Endothelial cell of umbilical vein (primary cell): ENCODE measurements around the gene BIRC6. TPM values are rescaled to one million over a fixed set of nuclear protein-coding genes. Genes with fewer than 3 reads are reported as not detected.
"Not testable (repeated sequence)": the region's sequence is repeated elsewhere in the genome, so short reads cannot be mapped to it uniquely, and the experiment has no call there.

ENCODE experiments used
- BruUV-seq: library from RNA; stranded (reverse); fragments of 400-500 nt; replicated peaks from 2 replicates; lab custom pipeline; 2021; lab: Mats Ljungman, UMichigan
- CTCF ChIA-PET: fragments of 300-600, 350-600 bp; sonication (Branson Sonifier 250); formaldehyde crosslinking; loops from one replicate; lab custom pipeline; 2021; ENCODE audit warnings: antibody characterized with exemption, inconsistent platforms; lab: Charles Lee
- POLR2A ChIA-PET: fragments of 300-600, 350-600 bp; sonication (Branson Sonifier 250); formaldehyde crosslinking; loops from one replicate; lab custom pipeline; 2021; ENCODE audit warnings: antibody characterized with exemption, inconsistent platforms; lab: Charles Lee
- DNase-seq: peaks from one replicate; pipeline ENCODE4 v3.0.0-alpha.2; 2011; ENCODE audit warnings: low read depth, low spot score
- FAIRE-seq: peaks from 2 replicates; lab custom pipeline; 2011; peaks lifted over from hg19 to GRCh38; lab: Jason Lieb, UNC
- H2AFZ ChIP-seq: 2 replicates; pipeline ENCODE4 v1.6.0; 2012; ENCODE audit warnings: low read depth, low read length, control low read depth, inconsistent platforms
- H3K27ac ChIP-seq: 2 replicates; pipeline ENCODE4 v1.5.1; 2011; ENCODE audit warnings: low read depth, mild to moderate bottlenecking, control low read depth, low read length, moderate library complexity; ENCODE audit not compliant: insufficient read depth
- H3K27me3 ChIP-seq, 2 experiments: 2 replicates each; pipeline versions ENCODE4 v1.6.0 to v1.6.1; 2011; ENCODE audit warnings: low read length in 2 of 2, mixed read lengths in 1 of 2; ENCODE audit not compliant: control insufficient read depth in 2 of 2, insufficient read depth in 2 of 2
- H3K36me3 ChIP-seq, 2 experiments: 2 replicates in 1 of 2; 3 replicates in 1 of 2; pipeline ENCODE4 v1.5.1; 2011; ENCODE audit warnings: low read length in 2 of 2, mild to moderate bottlenecking in 1 of 2, moderate library complexity in 1 of 2; ENCODE audit not compliant: control insufficient read depth in 2 of 2, insufficient read depth in 2 of 2; ENCODE audit errors: extremely low read depth in 1 of 2
- H3K4me1 ChIP-seq: 3 replicates; pipeline ENCODE4 v1.5.1; 2011; ENCODE audit warnings: mild to moderate bottlenecking, low read length; ENCODE audit not compliant: control insufficient read depth, insufficient read depth; ENCODE audit errors: extremely low read depth
- H3K4me2 ChIP-seq: 2 replicates; pipeline ENCODE4 v1.6.1; 2011; ENCODE audit warnings: low read length, control low read depth, mixed read lengths; ENCODE audit not compliant: insufficient read depth
- H3K4me3 ChIP-seq, 3 experiments: fragments of 200-600 bp in 1 of 3; sonication (generic), shearing (Covaris generic) in 1 of 3; replicated peaks in 1 of 3; 2 replicates each; pipeline ENCODE4 v1.5.1; 2011 to 2016; ENCODE audit warnings: control low read depth in 3 of 3, low read length in 3 of 3, mild to moderate bottlenecking in 2 of 3, inconsistent platforms in 1 of 3, low read depth in 1 of 3, moderate library complexity in 1 of 3; ENCODE audit not compliant: insufficient read depth in 1 of 3
- H3K79me2 ChIP-seq: 2 replicates; pipeline ENCODE4 v1.6.0; 2012; ENCODE audit warnings: low read length, inconsistent platforms; ENCODE audit not compliant: control insufficient read depth, insufficient read depth
- H3K9ac ChIP-seq: replicated peaks from 2 replicates; pipeline ENCODE3; 2011; ENCODE audit warnings: low read length, control low read depth; ENCODE audit not compliant: insufficient read depth; ENCODE audit errors: extremely low read depth
- H3K9me1 ChIP-seq: replicated peaks from 3 replicates; pipeline ENCODE4 v1.6.0; 2011; ENCODE audit warnings: mild to moderate bottlenecking, low read length; ENCODE audit not compliant: control insufficient read depth, insufficient read depth; ENCODE audit errors: extremely low read depth
- H3K9me3 ChIP-seq: replicated peaks from 2 replicates; pipeline ENCODE4 v1.5.1; 2012; ENCODE audit warnings: low read length, inconsistent platforms; ENCODE audit not compliant: control insufficient read depth, insufficient read depth
- H4K20me1 ChIP-seq: replicated peaks from 2 replicates; pipeline ENCODE3; 2011; ENCODE audit warnings: mild to moderate bottlenecking, low read length; ENCODE audit not compliant: control insufficient read depth, insufficient read depth; ENCODE audit errors: extremely low read depth
- CTCF ChIP-seq, 2 donors: IDR thresholded peaks; 1 replicate in 1 of 2; 2 replicates in 1 of 2; pipeline ENCODE4 v1.5.1; 2011; ENCODE audit warnings: low read length in 2 of 2, mild to moderate bottlenecking in 2 of 2, moderate library complexity in 2 of 2, control low read depth in 1 of 2, inconsistent platforms in 1 of 2, low read depth in 1 of 2; ENCODE audit not compliant: insufficient read depth in 1 of 2; ENCODE audit errors: extremely low read depth in 1 of 2
- EZH2 ChIP-seq: IDR thresholded peaks from 2 replicates; pipeline ENCODE4 v1.6.1; 2012; ENCODE audit warnings: borderline replicate concordance, low read depth, mild to moderate bottlenecking, moderate library complexity, low read length, inconsistent platforms; ENCODE audit not compliant: severe bottlenecking
- FOS ChIP-seq: IDR thresholded peaks from 2 replicates; pipeline ENCODE4 v1.6.1; 2011; ENCODE audit warnings: mild to moderate bottlenecking, low read length, moderate library complexity, borderline replicate concordance; ENCODE audit not compliant: insufficient read depth
- GATA2 ChIP-seq: IDR thresholded peaks from 2 replicates; pipeline ENCODE4 v1.7.0; 2011; ENCODE audit warnings: low read depth, mild to moderate bottlenecking, moderate library complexity, mixed read lengths, low read length; ENCODE audit not compliant: insufficient read length, insufficient read depth
- JUN ChIP-seq: IDR thresholded peaks from 2 replicates; pipeline ENCODE4 v1.6.1; 2011; ENCODE audit warnings: borderline replicate concordance, low read depth; ENCODE audit not compliant: insufficient read length, insufficient read depth
- MAX ChIP-seq: IDR thresholded peaks from 2 replicates; pipeline ENCODE4 v1.6.1; 2011; ENCODE audit not compliant: insufficient read depth, insufficient read length
- MYC ChIP-seq: IDR thresholded peaks from one replicate; pipeline ENCODE4 v1.6.1; 2011; ENCODE audit warnings: mild to moderate bottlenecking, low read depth, low read length
- POLR2A ChIP-seq: IDR thresholded peaks from 2 replicates; pipeline ENCODE4 v1.6.1; 2012; ENCODE audit warnings: low read depth, mild to moderate bottlenecking, control low read depth, low read length
- POLR2AphosphoS5 ChIP-seq: IDR thresholded peaks from 2 replicates; pipeline ENCODE4 v1.6.1; 2012; ENCODE audit warnings: low read depth, mild to moderate bottlenecking, control low read depth, low read length, moderate library complexity; ENCODE audit not compliant: insufficient read depth
- dilution Hi-C: fragments of 300-500 bp; cut with MboI; formaldehyde crosslinking; loops from one replicate; pipeline ENCODE4 v1.15.0; 2019; ENCODE audit warnings: low sequenced_read_pairs; ENCODE audit not compliant: extremely low pct_ligation_motif_present
- intact Hi-C: fragments of 100-400 bp; cut with micrococcal nuclease; formaldehyde crosslinking; loops from one replicate; pipeline ENCODE4 v1.10.0; 2022
- polyA plus RNA-seq, 4 experiments: library from polyadenylated mRNA; depleted of rRNA in 3 of 4; stranded (reverse) in 3 of 4; unstranded in 1 of 4; fragments of >200 nt; gene quantifications; 2 replicates each; pipeline versions ENCODE4 v1.2.1 to v1.2.3, GENCODE V29; 2011 to 2012; ENCODE audit warnings: missing spikeins in 1 of 4
- total RNA-seq: library from RNA; stranded (reverse); gene quantifications from 2 replicates; pipeline ENCODE4 v1.2.3, GENCODE V29; 2021

BIRC6 gene
- total and polyA plus RNA-seq, 2 donors (not counting 3 experiments of a cell fraction or from before 2014, with no cell fraction given): 34.2 to 83.1 TPM

- H3K4me2 ChIP-seq: no peak overlapping the region
- no peaks in the 10 kb centered on the region for H3K27me3 ChIP-seq
- ChIA-PET CTCF (interaction anchor here (0.6 to 1.2 kb wide), 3 partner anchors 11 to 22 kb away, joined by 3 to 4 read pairs (median 4); no protein-coding TSS in a partner anchor), POLR2A (no interaction called here)
- BruUV-seq: no TSS peak
- no peaks in the 10 kb centered on the region for H3K36me3 ChIP-seq
- no peak overlapping the region for H3K9ac ChIP-seq
- FAIRE-seq: no peak
- DNase-seq: no peak
- intact Hi-C loops: no loop called here
- no peaks in the 10 kb centered on the region for H3K9me3 ChIP-seq
- dilution Hi-C loops: no loop called here
- H3K4me1 ChIP-seq: no peaks in the 10 kb centered on the region
- H4K20me1 ChIP-seq: no peaks in the 10 kb centered on the region
- no peak for TF ChIP-seq JUN
- TF ChIP-seq POLR2A: no peak
- TF ChIP-seq CTCF (IDR thresholded peaks at IDR 0.05; ENCODE audit: extremely low read depth in 1 of 2, insufficient read depth in 1 of 2, low read depth in 1 of 2, low read length in 2 of 2): no peak
- no peak for TF ChIP-seq MYC
- no peak for TF ChIP-seq MAX
- no peak for TF ChIP-seq FOS
- no peak for TF ChIP-seq GATA2
- no peak for TF ChIP-seq POLR2AphosphoS5
- TF ChIP-seq EZH2: no peak
- no peak overlapping the region for H2AFZ ChIP-seq
- H3K27ac ChIP-seq: no peak overlapping the region
- H3K79me2 ChIP-seq: no peaks in the 10 kb centered on the region
- no peak overlapping the region for H3K4me3 ChIP-seq
- H3K9me1 ChIP-seq: no peaks in the 10 kb centered on the region
These were observed 41.9 kb upstream of the BIRC6 start for GRCh38 chr2:32314886-32315285.

- H3K9ac ChIP-seq, intact Hi-C loops, dilution Hi-C loops, H3K27me3 ChIP-seq, H3K4me2 ChIP-seq, H3K79me2 ChIP-seq, H4K20me1 ChIP-seq, H3K9me3 ChIP-seq, FAIRE-seq, DNase-seq, POLR2A ChIA-PET, H3K36me3 ChIP-seq, H3K4me3 ChIP-seq, BruUV-seq, H2AFZ ChIP-seq, H3K4me1 ChIP-seq, H3K27ac ChIP-seq, H3K9me1 ChIP-seq: not testable (repeated sequence)
- CTCF ChIA-PET: interaction anchor here (1.6 kb wide), 1 partner anchor 11 kb away, joined by 4 read pairs; no protein-coding TSS in a partner anchor
These were observed 28.1 kb upstream of the BIRC6 start for GRCh38 chr2:32328679-32329078.
